Adrenal gland (tissue), 5 donors: ENCODE results near the gene ROR2.

ENCODE experiments used
- POLR2A ChIP-seq, 2 donors: fragments of 450-650 bp; IDR thresholded peaks; one replicate each; pipeline ENCODE4 v1.6.1; 2017; ENCODE audit warnings: antibody characterized with exemption in 2 of 2, mild to moderate bottlenecking in 2 of 2, moderate library complexity in 1 of 2
- TF ChIP-seq, protein P1 (sequence below), 6 experiments: fragments of 450-650 bp in 4 of 6; fragments of 200-600 bp in 2 of 6; sonication (generic) in 1 of 6; IDR thresholded peaks; 1 replicate in 5 of 6; 2 replicates in 1 of 6; pipeline versions ENCODE4 v1.5.1 to v1.8.0; 2016 to 2021; ENCODE audit warnings: antibody characterized with exemption in 6 of 6, mild to moderate bottlenecking in 2 of 6, moderate library complexity in 1 of 6
- donor health status: DM: no; HTN: no; CAD: no.

DNA sequence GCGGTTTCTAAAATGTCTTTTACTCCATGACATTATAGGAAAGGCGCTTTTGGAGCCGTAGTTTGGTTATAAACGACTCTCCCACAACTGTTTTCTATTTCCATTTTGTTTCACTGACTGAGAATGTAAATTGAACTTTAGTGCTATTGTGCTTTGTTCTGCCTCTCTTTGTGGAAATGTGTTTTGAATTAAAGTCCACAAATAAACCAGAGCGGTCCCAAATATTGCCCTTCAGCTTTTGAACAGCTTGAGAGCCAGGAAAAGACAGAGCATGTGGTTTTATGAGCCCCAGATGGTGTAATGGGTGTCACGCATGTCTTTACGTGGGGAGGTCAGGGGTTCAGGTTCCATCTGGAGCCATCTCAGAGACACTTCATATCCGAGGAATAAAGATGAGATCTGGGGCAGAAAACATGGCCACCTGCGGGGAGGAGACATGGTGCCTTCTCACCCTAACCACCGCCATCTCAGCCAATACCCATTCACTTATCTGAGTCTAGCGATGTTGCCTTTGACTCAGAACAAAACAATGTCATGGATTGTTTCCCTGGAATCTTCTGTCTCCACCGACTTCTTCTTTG is 42.5 kb upstream of the ROR2 start:
- TF ChIP-seq, protein P1, sequence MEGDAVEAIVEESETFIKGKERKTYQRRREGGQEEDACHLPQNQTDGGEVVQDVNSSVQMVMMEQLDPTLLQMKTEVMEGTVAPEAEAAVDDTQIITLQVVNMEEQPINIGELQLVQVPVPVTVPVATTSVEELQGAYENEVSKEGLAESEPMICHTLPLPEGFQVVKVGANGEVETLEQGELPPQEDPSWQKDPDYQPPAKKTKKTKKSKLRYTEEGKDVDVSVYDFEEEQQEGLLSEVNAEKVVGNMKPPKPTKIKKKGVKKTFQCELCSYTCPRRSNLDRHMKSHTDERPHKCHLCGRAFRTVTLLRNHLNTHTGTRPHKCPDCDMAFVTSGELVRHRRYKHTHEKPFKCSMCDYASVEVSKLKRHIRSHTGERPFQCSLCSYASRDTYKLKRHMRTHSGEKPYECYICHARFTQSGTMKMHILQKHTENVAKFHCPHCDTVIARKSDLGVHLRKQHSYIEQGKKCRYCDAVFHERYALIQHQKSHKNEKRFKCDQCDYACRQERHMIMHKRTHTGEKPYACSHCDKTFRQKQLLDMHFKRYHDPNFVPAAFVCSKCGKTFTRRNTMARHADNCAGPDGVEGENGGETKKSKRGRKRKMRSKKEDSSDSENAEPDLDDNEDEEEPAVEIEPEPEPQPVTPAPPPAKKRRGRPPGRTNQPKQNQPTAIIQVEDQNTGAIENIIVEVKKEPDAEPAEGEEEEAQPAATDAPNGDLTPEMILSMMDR (IDR thresholded peaks at IDR 0.05) = no peak
- TF ChIP-seq POLR2A (IDR thresholded peaks at IDR 0.05) = no peak
